COLO668 (cell line): ENCODE results near the gene TACR1.
"Not testable (repeated sequence)": the region's sequence is repeated elsewhere in the genome, so short reads cannot be mapped to it uniquely, and the experiment has no call there.

ENCODE experiments used
- DNase-seq: peaks from one replicate; lab custom pipeline; 2025; ENCODE audit not compliant: unreplicated experiment; lab: John Stamatoyannopoulos, UW

The TACR1 gene

DNA sequence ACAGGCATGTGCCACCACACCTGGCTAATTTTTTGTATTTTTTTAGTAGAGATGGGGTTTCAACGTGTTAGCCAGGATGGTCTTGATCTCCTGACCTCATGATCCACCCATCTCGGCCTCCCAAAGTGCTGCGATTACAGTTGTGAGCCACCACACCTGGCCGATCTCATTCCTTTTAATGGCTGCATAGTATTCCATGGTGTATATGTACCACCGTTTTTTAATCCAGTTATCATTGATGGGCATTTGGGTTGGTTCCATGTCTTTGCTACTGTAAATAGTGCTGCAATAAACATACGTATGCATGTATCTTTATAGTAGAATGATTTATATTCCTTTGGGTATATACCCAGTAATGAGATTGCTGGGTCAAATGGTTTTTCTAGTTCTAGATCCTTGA is 51.4 kb downstream of the TACR1 start:
- not testable (repeated sequence) for DNase-seq

DNA sequence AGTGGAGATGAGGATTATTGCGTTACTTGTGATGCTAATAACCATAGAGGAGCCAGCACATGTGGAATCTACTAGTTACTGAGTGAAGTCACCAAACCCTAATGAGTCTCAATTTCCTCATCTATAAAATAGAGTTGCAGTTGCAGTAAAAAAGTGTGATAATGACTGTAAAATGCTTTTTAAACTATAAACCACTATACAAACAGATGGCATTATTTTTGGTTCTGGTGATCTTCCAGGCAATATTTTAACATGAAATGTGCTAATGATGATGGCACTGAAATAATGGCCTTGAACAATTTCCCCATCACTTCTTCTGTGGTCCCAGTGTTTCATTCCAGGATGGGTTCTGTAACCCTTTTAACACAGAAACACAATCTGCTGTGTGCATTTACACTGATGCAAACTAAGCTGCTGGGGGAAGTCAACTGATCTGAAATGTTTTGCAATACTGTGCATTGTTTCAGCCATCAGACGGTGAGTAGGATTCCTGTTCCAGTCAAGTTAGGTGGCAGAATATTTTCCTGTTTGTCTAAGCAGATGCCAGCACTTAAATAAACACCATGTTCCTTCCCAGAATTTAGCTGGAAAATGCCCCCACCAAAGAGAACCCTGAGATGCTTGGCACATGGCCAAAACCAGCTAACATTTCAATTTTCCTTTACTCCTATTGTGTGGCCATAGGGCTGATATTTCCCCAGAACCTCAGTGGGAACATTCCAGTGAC is 52.6 kb downstream of the TACR1 start:
- peak; percentile 10 for DNase-seq

DNA sequence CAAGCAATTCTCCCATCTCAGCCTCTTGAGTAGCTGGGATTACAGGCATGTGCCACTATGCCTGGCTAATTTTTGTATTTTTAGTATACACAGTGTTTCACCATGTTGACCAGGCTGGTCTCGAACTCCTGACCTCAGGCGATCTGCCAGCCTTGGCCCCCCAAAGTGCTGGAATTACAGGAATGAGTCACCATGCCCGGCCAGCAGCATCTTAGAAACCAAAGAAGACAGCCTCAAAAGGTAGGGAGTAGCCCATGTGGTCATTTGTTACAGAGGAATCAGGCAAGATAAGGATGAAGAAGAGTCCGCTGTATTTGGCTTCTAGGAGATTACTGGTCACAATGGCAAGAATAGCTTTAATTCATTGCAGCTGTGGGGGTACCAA is 53.1 kb downstream of the TACR1 start:
- not testable (repeated sequence) for DNase-seq

DNA sequence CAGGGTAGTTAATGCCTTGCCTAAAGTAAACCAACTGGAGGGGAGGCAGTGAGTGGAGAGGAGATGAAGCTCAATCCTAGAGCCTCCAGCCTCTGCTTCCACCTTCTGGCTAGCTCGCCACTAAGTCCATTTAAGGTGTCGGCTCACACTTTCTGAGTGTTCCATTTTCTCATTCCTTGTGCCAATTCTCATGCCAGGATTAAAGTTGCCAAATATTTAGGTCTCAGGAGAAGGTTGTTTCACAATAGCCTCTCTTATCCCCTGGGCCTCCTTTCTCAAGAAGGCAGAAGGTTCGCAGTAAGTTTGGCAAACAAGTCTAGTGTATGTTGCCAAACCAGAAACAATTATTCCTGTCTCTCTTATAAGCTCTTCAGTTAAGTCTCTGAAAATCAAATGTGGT is 57.2 kb downstream of the TACR1 start:
- DNase-seq = no peak

DNA sequence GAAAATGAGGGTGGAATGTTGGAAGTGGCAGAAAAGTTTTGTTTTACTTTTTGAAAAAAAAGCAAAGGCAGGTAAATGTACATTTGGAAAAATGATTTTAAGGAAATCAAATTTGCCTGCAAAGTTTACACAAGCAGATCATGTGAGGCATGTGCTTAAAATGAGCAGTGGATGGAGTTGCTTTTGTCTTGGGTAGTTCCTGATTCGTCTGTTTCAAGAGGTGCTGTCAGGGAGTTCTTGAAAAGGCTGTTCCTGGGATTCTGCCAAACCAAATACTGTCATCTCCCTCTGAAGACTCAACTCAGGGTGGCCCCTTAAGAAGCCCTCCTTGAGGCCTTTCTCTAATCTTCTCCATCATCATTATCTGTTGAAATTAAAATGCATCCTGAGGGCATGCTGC is 59.0 kb downstream of the TACR1 start:
- DNase-seq = no peak

DNA sequence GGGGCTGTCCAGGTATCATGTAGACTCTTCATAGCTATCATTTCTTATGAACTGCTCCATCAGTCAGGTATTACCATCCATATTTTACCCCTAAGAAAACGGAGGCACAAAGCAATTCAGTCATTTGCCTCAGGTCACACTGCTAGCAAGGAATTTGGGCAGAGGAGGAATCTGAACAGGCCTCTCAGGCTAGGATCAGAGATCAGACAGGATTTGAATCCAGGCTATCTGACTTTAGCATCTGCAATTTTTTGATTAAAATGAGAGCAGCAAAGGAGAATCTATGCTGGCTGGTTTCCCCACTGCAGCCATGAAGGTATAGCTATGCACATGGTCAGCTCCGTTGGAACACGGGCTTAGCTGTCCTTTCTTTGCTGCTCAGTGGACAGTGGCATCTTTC is 60.1 kb downstream of the TACR1 start:
- DNase-seq = no peak

DNA sequence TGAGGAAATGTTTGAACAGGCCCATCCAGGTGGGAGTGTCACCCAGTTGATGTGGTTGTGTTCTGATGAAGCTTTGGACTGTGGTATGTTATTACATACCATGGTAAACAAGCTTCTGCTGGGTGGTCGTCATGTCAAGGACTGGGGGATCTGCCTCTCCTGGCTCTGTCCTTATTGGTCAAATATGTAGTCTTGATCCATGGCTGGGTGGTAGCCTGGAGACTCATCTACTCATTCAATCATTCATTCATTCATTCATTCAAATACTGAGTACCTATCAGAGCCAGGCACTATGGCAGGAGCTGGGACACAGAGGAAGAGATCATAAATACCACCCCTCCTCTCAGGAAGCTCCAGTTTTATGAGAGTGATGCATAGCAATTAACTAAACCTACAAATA is 60.8 kb downstream of the TACR1 start:
- DNase-seq = no peak

DNA sequence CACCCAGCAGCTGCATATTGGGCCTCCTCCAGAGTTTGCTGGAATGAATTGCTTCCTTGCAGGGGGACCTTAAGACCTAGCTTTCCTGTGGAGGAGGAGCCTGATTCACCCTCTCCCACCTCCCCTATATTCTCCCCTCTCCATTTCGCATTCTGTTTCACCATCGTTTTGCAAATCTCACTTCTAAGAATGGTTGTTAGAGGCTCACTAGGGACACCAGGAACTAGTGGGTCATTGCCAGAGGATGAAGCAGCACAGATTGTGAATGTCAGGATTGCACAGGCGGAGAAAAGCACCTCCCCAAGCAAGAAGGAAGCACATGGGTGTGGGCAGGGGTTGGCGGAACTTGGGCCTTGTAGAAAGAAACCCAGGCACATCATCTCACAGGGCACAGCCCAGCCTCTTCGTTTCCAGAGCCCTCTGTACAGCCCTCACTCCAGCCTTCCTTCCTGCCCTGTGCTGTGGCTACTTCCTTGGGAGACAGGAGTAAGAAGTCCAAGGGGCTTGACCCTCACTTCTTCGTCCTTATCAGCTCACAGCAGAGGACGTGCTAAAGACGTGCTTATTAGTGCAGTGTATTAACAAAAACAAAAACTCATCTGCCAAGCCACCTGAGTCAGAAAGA is 63.4 kb downstream of the TACR1 start:
- DNase-seq = no peak

DNA sequence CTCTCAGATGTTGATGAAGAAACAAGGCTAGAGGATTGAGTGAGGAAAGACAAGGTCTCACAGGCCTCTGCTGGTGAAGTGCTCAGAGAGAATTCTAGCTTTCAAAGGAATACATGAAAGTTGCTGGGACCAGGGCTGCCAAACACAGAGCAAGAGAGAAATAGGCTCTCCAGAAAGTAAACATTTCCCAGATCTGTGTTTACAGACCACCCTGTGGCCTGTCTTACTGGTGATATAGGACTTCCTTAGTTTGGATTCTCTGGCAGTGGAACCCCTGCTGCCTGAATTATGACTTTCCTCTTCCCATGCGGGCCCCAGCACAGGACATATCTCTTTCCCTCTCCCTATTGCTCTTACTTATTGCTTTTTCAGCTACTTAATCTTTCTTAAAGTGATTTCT is 64.5 kb downstream of the TACR1 start:
- no peak for DNase-seq

DNA sequence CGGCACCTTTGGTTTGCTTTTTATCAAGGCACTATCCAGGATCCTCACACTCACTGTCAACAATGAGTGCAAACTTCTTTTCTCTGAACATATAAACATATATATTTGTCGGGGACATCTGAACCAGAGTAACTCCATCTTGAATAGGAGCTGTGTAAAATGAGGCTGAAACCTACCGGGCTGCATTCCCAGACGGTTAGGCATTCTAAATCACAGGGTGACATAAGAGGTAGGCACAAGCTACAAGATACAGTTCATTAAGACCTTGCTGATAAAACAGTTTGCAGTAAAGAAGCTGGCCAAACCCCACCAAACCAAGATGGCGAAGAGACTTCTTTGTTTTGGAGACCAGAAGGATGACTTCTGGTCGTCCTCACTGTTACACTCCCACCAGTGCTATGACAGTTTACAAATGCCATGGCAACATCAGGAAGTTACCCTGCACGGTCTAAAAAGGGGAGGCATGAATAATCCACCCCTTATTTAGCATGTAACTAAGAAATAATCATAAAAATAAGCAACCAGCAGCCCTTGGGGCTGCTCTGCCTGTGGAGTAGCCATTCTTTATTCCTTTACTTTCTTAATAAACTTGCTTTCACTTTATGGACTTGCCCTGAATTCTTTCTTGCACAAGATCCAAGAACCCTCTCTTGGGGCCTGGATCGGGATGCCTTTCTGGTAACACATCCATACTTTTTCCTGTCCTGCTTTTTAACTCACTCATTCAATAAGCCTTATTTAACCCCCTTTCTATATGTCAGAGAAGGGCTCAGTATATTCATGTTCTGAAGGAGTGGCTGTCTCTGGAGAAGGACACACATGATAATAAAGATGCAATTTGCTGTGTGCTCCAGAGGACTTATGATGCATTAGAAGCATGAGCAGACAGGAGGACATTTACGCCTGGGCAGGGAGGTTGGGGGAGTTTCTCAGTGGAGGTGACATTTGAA is 65.4 kb downstream of the TACR1 start:
- DNase-seq = no peak

DNA sequence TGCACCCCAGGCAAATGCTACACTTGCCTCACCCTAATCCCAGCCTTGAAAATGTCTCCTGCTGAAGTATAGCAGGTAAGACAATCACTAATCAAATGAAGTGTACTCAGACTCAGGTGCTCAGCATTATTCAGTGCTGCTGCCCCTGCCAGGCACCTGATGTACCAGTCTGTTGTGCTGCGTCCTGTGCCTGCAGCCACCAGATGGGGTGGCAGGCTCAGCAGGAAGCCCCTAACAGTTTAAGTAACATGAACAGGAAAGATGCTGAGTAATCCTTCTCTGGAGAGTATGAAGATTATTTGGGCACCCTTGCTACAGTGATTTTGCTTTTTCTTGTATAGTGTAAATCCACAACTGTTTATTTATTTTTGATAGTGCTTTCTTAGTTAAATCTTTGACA is 69.1 kb downstream of the TACR1 start:
- peak; percentile 26 for DNase-seq

DNA sequence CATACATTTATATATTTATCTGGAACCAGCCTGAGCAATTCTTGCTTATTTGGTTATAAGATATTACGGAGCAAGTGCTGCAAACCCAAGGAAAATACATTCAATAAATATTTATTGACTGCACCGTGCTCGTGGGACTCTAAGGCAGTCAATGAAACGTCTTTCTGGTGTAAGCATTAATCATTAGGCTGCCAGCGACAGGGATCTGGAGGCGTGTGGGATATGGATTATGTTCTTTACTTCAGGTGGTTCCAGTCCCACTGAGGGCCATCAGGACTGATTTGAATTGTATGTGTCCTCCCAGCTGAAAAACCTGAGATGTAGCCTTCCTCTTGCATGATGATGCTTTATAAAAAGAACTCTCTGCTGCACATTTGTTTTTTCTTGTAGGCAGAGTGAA is 75.4 kb downstream of the TACR1 start:
- DNase-seq = no peak

DNA sequence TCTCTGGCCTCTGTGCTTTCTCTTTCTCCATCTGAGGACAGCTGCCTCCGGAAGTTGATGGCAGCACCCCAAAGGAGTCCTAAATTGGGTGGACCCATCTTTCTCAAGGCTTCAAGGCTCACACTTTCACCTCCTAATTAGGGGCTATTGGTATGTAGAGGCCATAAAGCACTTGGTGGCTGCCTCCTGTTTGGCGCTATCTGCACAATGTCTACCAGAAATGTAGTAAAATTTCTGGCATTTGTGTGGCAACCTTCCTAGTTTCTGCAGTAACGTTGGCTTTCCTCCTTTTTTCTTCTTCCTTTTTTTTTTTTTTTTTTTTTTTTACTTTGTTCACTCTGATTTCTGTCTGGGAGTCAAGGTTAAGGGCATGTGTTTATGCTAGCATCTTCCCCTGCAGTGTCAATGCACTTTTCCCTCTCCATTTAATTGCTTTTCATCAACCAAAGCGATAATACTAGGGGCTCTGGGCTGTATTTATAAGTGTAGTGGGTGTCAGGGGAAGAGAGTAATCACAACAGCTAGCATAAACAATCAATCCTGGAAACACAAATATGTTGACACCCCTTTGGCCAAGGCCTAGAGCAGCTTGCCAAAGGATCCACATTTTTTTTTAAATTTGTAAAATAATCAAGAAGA is 86.0 kb downstream of the TACR1 start:
- no peak for DNase-seq

DNA sequence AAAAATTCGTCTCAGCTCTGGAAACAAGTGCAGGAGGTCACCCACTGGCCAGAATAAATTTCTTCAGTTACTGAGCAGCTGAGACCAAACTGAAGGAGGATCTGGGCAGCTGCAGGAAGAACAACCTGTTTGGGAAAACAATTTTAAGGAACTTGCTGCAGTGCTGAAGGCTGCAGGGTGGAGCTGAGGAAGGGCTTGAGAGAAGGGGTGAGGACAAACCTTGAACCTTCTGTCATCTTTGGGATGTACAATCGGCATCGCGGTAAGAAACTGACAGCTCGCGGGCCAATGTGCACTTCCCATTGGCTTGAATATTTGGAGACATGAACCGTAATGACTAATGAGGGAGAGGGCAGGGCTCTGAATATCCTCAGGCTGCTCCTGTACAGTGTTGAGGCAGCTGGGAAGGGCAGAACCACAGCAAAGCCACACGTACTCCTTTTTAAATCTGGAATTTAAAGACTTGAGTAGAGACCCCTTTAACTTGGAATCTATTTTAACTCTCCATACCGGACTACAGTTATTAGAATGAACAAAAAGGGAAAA is 90.3 kb downstream of the TACR1 start:
- DNase-seq = no peak

DNA sequence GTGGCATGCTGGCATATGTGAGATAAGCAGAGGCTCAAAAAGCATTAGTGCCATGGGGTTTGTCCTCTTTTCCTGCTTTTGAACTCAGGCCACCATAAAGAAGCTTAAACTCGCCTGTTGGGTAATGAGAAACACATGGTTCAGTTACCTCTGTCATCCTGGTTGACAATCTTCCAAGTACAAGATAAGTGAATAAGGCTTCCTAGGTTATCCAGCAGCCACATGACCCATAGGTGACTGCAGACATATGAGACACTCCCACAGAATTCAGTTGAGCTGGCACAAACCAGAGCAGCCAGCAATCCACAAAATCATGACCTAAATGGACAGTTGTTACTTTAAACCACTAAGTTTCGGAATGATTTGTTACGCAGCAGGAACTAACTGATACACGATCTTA is 97.3 kb downstream of the TACR1 start:
- DNase-seq = no peak

DNA sequence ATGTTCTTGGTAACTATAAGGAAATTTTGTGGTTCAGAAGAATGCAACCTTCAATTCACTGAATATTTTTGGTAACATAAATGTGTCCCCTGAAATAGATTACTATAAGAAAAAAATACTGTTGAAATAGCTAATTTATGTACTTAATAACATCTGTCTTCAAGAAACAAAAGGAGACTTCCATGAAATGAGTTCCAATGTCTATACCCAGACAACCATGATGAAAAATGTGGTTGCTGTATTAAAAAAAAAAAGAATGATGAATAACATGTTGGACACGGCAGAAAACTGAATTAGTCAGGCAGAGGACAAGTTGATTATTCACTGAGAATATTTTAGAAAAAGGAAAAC is 98.5 kb downstream of the TACR1 start:
- no peak for DNase-seq

DNA sequence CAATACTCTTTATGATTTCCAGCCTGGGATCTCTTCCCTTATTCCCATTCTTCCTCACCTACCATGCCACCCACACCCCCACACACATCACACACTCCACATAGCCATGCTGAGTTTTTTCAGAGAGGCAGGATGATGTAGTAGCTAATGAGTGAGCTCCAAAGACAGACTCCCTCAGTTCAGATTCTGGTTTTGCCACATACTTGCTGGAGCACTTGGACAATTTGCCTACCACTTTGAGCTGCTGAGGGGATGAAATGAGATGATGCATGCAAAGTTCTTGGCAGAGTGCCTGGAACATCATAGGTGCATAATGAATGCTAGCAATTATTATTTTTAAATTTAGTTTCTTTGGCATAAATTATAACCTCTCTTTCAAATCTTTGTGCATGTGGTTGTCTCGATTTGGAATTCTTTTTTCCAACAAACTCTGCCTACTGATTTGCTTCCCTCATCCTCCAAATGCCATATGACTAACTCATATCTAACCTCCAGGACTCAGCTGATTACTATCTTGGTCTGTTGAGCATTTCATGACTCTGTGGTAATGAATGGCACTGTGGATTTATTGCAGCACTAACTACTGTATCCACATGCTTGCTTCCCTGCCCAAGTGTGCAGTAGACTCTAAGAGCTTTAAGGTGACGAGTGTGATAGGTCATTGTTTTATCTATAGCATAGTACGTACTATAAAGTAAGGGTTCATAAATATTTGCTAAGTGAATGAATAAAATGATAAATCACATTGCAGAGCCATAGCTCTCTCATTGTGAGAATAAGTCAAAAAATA is 99.1 kb downstream of the TACR1 start:
- peak; percentile 30 for DNase-seq

DNA sequence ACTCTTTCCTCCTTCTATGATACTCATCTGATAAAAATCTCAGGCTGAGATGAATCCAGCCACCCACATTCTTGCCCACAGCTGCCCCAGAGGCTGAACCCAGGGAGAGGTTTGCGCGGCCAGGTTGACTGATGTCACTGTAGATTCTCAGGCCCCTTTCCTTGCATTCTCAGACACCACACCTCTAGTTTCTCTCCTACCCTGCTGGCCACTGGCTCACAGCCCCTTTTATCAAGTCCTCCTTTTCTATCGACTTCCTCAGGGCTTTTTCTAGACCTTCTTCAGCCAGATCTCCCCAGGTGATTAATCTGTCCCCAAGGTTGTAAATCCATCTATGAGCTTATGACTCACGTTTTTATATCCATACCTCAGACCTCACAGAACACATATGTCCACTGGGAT is 99.8 kb downstream of the TACR1 start:
- no peak for DNase-seq

DNA sequence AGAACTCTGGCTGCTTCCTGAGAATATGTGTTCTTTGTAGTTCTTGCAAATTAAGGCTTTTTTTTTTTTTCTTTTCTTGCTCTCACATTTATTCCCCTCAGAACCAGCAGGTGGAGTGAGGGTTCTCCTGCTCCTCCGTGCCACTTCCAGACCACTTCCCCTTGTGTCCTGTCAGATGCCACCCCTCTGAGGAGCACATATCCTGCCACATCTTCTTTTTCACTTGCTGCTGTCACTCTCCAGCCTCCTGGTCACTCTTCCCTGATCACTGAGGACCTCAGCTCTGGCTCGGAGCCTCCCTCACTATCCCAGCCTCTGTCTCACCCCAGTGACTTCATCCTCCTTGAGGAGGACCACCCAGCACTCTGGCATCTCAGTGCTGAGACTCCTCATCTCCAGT is 100.5 kb downstream of the TACR1 start:
- no peak for DNase-seq

DNA sequence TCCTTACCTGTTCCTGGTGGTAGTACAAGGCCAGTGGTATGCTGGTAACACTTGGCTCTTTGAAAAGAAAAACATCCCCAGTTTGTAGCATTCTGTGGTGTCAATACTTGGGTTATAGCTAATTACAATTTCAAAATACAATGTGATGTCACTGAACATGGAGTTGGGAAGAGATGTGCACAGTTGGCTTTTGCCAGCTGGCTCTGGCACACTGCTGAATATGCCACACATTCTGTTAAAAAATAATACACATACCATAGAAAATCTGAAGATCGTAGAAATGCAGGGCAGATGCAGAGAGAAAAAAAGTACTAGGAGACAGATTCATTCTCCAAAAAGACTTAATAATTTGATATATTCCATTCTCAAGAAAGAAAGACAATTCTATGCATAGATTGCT is 101.5 kb downstream of the TACR1 start:
- DNase-seq = no peak
